ENCODE data around the gene RGS9.

- TF ChIP-seq EZH2 (IDR thresholded peaks at IDR 0.05; ENCODE audit: borderline replicate concordance, insufficient read depth, low read depth, low read length, poor library complexity, severe bottlenecking): no peak
- TF ChIP-seq, protein P1, sequence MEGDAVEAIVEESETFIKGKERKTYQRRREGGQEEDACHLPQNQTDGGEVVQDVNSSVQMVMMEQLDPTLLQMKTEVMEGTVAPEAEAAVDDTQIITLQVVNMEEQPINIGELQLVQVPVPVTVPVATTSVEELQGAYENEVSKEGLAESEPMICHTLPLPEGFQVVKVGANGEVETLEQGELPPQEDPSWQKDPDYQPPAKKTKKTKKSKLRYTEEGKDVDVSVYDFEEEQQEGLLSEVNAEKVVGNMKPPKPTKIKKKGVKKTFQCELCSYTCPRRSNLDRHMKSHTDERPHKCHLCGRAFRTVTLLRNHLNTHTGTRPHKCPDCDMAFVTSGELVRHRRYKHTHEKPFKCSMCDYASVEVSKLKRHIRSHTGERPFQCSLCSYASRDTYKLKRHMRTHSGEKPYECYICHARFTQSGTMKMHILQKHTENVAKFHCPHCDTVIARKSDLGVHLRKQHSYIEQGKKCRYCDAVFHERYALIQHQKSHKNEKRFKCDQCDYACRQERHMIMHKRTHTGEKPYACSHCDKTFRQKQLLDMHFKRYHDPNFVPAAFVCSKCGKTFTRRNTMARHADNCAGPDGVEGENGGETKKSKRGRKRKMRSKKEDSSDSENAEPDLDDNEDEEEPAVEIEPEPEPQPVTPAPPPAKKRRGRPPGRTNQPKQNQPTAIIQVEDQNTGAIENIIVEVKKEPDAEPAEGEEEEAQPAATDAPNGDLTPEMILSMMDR (IDR thresholded peaks at IDR 0.05): no peak
Observed at GRCh38 chr17:65156185-65156834, 19.1 kb downstream of the RGS9 start.
